Smooth muscle cell (in vitro differentiated cells): ENCODE data around the gene SHC3. TPM values are rescaled to one million over a fixed set of nuclear protein-coding genes. Genes with fewer than 3 reads are reported as not detected.

Source experiments
- DNase-seq: peaks from one replicate; lab custom pipeline; 2025; ENCODE audit not compliant: unreplicated experiment; lab: John Stamatoyannopoulos, UW
- H2AFZ ChIP-seq: fragments of 200-600 bp; sonication (generic); 2 replicates; pipeline ENCODE4 v1.6.0; 2016; ENCODE audit warnings: antibody characterized with exemption, low read depth, mild to moderate bottlenecking
- H3F3A ChIP-seq: fragments of 200-600 bp; sonication (generic); 2 replicates; pipeline ENCODE4 v1.6.0; 2017; ENCODE audit warnings: antibody characterized with exemption, low read depth
- H3K27ac ChIP-seq: fragments of 200-600 bp; sonication (generic); 2 replicates; pipeline ENCODE4 v1.5.1; 2016; ENCODE audit warnings: low read depth, mild to moderate bottlenecking
- H3K27me3 ChIP-seq: fragments of 200-600 bp; sonication (generic); 2 replicates; pipeline ENCODE4 v1.6.1; 2016; ENCODE audit warnings: low read depth, mild to moderate bottlenecking
- H3K36me3 ChIP-seq: fragments of 200-600 bp; sonication (generic); 2 replicates; pipeline ENCODE4 v1.5.1; 2016; ENCODE audit warnings: low read depth
- H3K4me1 ChIP-seq: fragments of 200-600 bp; sonication (generic); 2 replicates; pipeline ENCODE4 v1.5.1; 2016; ENCODE audit warnings: low read depth
- H3K4me2 ChIP-seq: fragments of 200-600 bp; sonication (generic); 2 replicates; pipeline ENCODE4 v1.6.0; 2016; ENCODE audit warnings: mild to moderate bottlenecking
- H3K4me3 ChIP-seq: fragments of 200-600 bp; sonication (generic); 2 replicates; pipeline ENCODE4 v1.5.1; 2016; ENCODE audit warnings: mild to moderate bottlenecking
- H3K79me2 ChIP-seq: fragments of 200-600 bp; sonication (generic); 2 replicates; pipeline ENCODE4 v1.6.0; 2016; ENCODE audit warnings: low read depth, mild to moderate bottlenecking
- H3K9ac ChIP-seq: fragments of 200-600 bp; sonication (generic); 2 replicates; pipeline ENCODE4 v1.6.0; 2016; ENCODE audit warnings: low read depth
- H3K9me3 ChIP-seq: fragments of 200-600 bp; sonication (generic); replicated peaks from 2 replicates; pipeline ENCODE4 v1.5.1; 2016; ENCODE audit warnings: low read depth
- H4K20me1 ChIP-seq: fragments of 200-600 bp; sonication (generic); 2 replicates; pipeline ENCODE4 v1.6.0; 2016; ENCODE audit warnings: low read depth
- CTCF ChIP-seq: fragments of 200-600 bp; sonication (generic); IDR thresholded peaks from 2 replicates; pipeline ENCODE4 v1.5.1; 2017; ENCODE audit warnings: borderline replicate concordance, mild to moderate bottlenecking, antibody characterized with exemption; ENCODE audit not compliant: insufficient read depth, poor library complexity, severe bottlenecking
- WGBS: methylation state at CpG from one replicate; pipeline ENCODE4 v1.1.7; 2016; ENCODE audit warnings: low lambda C conversion rate; 5-methylcytosine and 5-hydroxymethylcytosine counted together
- polyA plus RNA-seq: library from polyadenylated mRNA; unstranded; fragments of >200 nt; fragmentation: Nextera tagmentation; extraction: Ambion mirVana; gene quantifications from 2 replicates; pipeline ENCODE4 v1.2.1, GENCODE V29; 2016
- total RNA-seq: library from RNA; depleted of rRNA; stranded (reverse); fragments of >200 nt; gene quantifications from 2 replicates; pipeline ENCODE4 v1.2.3, GENCODE V29; 2014

Gene SHC3
- total and polyA plus RNA-seq, 2 experiments from 2014 or later: 0.38 to 0.67 TPM

- Histone ChIP-seq H2AFZ (no peak overlapping the region), H3K27ac (no peak overlapping the region), H3K9me3 (no peaks in the 10 kb centered on the region), H4K20me1 (no peaks in the 10 kb centered on the region), H3K79me2 (no peaks in the 10 kb centered on the region), H3K36me3 (no peaks in the 10 kb centered on the region), H3K4me2 (no peak overlapping the region), H3K27me3 (no peaks in the 10 kb centered on the region), H3K4me1 (no peaks in the 10 kb centered on the region), H3K4me3 (no peak overlapping the region), H3K9ac (no peak overlapping the region), H3F3A (no peaks in the 10 kb centered on the region)
- TF ChIP-seq CTCF: no peak
- 92% methylated on average over 6 of the region's 6 CpGs for WGBS
- DNase-seq: no peak
Observed at GRCh38 chr9:89083626-89084025, 95.0 kb downstream of the SHC3 start.

GRCh38 chr9:89080193-89080592 is 98.4 kb downstream of the SHC3 start:
- no peaks in the 10 kb centered on the region for H3K36me3 ChIP-seq
- H3K9me3 ChIP-seq: no peaks in the 10 kb centered on the region
- H3F3A ChIP-seq: no peaks in the 10 kb centered on the region
- no peak overlapping the region for H3K9ac ChIP-seq
- 90% methylated on average over 3 of the region's 3 CpGs for WGBS
- no peak overlapping the region for H2AFZ ChIP-seq
- DNase-seq: no peak
- no peaks in the 10 kb centered on the region for H3K27me3 ChIP-seq
- H4K20me1 ChIP-seq: no peaks in the 10 kb centered on the region
- no peaks in the 10 kb centered on the region for H3K4me1 ChIP-seq
- no peak overlapping the region for H3K4me3 ChIP-seq
- no peak overlapping the region for H3K4me2 ChIP-seq
- H3K79me2 ChIP-seq: no peaks in the 10 kb centered on the region
- no peak for TF ChIP-seq CTCF
- no peak overlapping the region for H3K27ac ChIP-seq

GRCh38 chr9:89079391-89079790 is 99.2 kb downstream of the SHC3 start:
- DNase-seq: no peak
- WGBS: 67% methylated on average over 2 of the region's 2 CpGs
- TF ChIP-seq CTCF: no peak
- Histone ChIP-seq H3K36me3 (no peaks in the 10 kb centered on the region), H3K4me1 (no peaks in the 10 kb centered on the region), H2AFZ (no peak overlapping the region), H3K27me3 (no peaks in the 10 kb centered on the region), H3K9ac (no peak overlapping the region), H3K79me2 (no peaks in the 10 kb centered on the region), H3K9me3 (no peaks in the 10 kb centered on the region), H3K4me3 (no peak overlapping the region), H4K20me1 (no peaks in the 10 kb centered on the region), H3F3A (no peaks in the 10 kb centered on the region), H3K27ac (no peak overlapping the region), H3K4me2 (peak overlapping the region; percentile 6)

- no peak overlapping the region for H3K9ac ChIP-seq
- H2AFZ ChIP-seq: no peak overlapping the region
- no peaks in the 10 kb centered on the region for H3F3A ChIP-seq
- TF ChIP-seq CTCF: no peak
- no peaks in the 10 kb centered on the region for H3K27me3 ChIP-seq
- no peaks in the 10 kb centered on the region for H3K9me3 ChIP-seq
- 65% methylated on average over 6 of the region's 6 CpGs for WGBS
- H3K4me2 ChIP-seq: peak overlapping the region; percentile 6
- H4K20me1 ChIP-seq: no peaks in the 10 kb centered on the region
- no peaks in the 10 kb centered on the region for H3K4me1 ChIP-seq
- H3K27ac ChIP-seq: no peak overlapping the region
- no peaks in the 10 kb centered on the region for H3K36me3 ChIP-seq
- no peaks in the 10 kb centered on the region for H3K79me2 ChIP-seq
- H3K4me3 ChIP-seq: no peak overlapping the region
- no peak for DNase-seq
Observed at GRCh38 chr9:89078860-89079259, 99.8 kb downstream of the SHC3 start.
